ENCODE results near the gene MERTK.
A peak's percentile ranks its signal among the peaks of the same experiment; 100 is the strongest.
"Not testable (repeated sequence)": the region's sequence is repeated elsewhere in the genome, so short reads cannot be mapped to it uniquely, and the experiment has no call there.

MERTK gene

DNA sequence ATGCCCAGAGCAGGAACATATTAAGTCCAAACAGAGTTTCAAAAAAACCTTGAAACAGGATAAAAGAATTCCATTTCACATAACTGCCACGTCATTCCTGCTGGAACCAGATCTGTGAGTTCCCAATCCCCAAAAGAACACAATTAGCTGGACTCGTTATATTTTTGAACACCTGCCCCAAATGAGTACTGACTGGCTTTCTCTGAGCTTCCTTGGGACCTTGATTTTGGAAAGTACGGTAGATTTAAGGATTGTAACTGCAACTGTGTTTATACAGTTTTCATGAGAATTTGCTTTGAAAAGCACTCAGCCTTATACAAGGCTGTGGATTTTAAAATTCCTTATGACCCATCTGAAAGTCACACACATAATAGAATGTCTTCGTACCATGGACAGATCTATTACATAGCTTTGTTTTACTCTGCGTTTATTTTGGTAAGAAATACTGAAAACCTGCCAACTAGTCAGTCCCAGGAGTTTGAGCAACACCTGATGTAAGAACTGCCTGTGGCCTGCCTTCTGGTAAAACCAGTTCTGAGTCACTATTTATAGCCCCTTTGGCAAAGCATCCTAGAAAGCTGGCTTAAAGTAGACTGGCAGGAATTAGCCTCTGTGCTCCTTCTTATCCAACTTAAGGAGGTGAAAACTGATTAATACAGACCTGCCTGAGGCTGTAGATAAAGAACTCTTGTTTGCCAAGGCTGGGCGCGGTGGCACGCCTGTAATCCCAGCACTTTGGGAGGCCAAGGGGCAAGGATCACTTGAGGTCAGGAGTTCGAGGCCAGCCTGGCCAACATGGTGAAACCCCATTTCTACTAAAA lies 48.1 kb downstream of the MERTK start:
- peak in 1 of 2 experiments; percentile 63 for DNase-seq

DNA sequence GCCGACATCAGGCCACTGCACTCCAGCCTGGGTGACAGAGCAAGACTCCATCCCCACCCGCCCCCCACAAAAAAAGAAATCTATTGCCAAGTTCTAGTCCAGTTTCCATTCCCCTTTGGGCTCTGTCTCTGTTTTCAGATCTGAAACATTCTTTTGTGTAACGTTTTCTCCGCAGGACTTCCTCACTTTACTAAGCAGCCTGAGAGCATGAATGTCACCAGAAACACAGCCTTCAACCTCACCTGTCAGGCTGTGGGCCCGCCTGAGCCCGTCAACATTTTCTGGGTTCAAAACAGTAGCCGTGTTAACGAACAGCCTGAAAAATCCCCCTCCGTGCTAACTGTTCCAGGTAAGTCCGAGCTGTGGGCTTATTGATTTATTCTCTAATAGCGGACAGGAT lies 48.8 kb downstream of the MERTK start:
- no peak for DNase-seq

DNA sequence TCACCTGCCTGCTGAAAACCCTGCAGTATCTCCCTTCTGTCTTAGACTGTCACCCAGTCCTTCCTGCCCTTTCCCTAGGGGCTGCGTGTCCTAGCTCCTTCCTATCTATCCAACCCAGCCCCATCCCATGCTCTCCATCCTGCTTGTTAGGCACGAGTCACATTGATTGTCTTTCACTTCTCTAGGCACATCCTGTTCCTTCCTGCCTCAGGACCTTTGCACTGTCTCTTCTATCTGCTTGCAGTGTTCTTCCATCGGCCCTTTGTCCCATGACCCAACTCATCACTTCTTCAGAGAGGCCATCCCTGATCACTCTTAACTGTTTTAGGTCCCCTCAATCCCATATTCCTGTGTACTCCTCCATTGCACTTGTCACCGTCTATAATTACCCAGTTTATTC lies 50.4 kb downstream of the MERTK start:
- DNase-seq, result no peak

DNA sequence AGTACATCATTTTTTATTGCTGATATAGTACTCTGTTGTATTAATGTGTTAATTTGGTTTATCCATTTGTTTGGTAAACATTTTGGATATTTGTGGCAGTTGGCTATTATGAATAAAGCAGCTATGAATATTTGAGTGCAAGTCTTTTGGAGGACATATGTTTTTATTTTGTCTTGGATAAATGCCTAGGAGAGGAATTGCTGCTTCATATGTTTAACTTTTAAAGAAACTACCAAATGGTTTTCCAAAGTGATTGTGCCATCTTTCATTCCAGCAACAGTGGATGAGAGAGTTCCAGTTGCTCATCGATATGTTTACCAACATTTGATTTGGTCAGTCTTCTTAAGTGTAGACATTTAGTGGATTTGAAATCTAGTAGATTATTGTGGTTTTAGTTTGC lies 51.8 kb downstream of the MERTK start:
- DNase-seq, result no peak

DNA sequence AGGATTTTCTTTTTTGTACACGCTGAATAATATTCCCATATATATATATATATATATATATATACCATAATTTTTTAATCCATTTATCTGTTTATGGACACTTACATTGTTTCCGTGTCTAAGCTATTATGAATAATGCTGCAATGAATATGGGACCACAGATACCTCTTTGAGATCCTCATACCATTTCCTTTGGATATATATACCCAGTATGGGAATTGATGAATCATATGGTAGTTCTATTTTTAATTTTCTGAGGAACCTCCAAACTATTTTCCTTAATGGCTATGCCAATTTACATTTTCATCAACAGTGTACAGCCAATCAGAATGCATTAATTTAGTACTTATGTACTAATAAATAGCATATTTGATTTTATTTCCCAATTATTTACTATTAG lies 53.1 kb downstream of the MERTK start:
- no peak for DNase-seq

DNA sequence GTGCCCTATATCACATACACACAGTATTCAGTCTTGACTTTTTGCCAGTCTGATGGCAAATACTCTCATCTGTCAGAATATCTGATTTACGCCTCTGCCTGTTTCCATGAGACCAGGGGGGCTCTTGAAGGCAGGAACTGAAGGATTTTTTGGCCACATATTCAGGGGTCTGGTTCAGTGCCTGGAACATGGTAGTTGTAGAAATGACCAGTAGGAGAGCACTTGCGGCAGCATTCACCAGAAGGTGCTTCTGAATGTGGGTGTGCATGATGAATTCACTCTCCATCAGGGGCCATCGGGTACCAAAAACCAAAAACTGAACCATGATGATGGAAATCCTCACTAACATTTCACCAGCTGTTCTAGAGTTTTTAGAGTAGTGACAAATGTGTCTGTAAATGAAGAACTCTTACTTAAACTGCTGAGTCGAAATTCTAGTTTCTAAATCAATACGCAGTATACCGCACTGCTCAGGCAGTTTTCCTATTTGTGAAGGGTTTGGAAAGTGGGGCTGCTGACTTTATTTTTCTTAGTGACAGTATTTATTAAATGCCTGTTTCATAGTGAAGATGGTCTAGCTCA lies 54.6 kb downstream of the MERTK start:
- no peak for DNase-seq

DNA sequence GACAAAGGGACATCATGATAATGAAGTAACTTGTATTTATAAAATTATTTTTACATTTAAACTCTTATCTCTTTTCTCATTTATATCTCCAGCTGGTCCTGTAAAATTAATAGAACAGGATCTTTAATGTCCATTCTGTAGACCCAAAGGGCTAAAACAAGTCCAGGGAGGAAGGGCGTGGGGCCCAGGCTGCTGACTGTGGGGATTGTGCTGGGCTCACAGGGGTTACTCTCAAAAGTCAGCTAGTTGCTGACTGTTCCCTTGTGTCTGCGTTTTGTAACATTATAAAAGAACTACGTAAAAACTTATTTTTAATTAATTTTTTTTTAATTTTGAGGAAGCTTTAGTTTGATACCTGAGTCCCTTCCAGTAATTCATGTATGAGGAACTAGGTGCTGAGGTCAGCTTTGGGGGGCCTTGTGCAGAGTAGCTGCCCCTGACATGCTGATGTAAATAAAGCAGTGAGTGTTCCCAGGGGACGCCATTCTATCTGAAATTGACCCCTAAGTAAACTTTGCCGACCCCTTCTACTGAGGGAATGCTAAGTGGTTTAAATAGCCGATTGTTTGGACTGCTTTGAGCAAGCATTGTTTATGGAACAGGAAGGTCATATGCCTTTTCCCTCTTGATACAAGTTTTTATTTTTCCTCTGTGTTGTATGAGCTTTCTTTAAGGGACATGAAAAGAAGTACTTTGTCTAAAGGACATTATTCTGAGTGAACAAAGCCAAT lies 56.4 kb downstream of the MERTK start:
- DNase-seq, result no peak

DNA sequence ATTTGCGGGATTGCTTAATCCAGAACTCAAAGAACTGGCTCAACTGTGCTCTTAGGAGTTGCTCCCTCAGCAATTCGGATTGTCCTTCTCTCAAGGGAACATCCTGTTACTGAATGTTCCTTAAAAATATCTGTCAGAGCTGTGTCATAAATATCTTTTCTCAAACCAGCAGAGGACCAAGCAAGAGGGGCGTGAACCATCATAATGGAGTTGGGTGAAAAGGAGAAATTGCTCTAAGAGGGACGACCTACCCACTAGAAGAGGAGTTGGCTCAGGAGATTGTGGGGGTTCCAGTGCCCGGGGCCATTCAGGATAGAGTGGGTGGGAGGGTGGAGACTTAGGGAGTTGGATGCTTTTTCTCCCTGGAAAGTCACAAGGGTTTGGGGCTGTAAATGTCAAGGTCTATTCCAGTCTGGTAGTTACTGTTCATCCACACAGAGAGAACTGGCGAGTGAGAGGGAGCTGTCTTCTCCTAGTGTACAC lies 59.5 kb downstream of the MERTK start:
- DNase-seq, result no peak

DNA sequence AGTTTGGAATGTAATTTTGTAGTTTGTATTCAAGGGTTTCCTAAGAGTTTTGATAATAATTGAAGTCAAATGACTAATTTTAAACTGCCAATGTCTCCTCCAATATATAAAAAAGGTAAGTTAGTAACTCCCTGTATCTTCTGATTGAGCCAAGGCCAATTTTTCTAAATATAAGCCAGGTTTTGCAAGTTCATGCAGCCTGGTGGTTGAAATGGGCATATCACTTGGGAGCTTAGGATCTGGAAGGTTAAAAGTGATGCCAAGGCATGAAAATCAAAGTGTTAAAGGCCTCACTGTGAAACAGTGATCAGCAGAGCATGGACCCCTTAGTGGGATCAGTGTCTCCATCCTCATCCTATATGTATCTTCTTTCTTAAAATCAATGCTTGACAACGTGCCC lies 60.5 kb downstream of the MERTK start:
- DNase-seq, result no peak

DNA sequence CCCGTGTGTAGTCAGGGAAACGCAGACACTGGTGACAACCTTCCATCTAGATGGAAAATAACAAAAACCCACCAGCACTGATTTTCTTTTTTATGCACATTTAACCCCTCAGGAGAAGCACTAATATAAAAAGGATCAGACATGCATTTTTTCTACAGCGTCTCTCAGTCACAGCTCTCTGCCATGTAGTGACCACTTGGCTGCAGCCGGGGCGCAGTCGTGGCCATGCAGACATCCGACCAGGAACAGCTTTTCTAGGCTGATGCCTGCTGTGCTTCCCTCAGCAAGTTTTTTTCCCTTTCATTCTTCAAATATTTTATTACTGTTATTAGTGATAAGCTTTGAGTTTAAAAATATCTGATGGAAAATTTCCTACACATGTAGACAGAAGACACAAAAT lies 63.3 kb downstream of the MERTK start:
- DNase-seq, result no peak

DNA sequence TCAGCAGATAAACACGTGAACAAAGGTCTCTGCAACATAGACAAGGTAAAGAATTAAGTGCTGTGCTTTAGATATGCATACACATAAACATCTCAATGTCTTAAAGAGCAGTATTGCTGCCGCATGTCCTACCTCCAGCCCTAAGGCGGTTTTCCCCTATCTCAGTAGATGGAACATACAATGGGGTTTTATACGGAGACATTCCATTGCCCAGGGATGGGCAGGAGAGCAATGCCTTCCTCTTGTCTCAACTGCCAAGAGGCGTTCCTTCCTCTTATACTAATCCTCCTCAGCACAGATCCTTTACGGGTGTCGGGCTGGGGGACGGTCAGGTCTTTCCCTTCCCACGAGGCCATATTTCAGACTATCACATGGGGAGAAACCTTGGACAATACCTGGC lies 64.7 kb downstream of the MERTK start:
- not testable (repeated sequence) for DNase-seq

DNA sequence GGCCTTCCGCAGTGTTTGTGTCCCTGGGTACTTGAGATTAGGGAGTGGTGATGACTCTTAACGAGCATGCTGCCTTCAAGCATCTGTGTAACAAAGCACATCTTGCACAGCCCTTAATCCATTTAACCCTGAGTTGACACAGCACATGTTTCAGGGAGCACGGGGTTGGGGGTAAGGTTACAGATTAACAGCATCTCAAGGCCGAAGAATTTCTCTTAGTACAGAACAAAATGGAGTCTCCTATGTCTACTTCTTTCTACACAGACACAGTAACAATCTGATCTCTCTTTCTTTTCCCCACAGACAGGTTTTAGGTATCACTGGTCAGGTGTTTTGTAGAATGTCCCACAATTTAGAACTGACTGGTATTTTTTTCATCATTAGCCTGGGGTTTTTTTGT lies 65.1 kb downstream of the MERTK start:
- not testable (repeated sequence) for DNase-seq

DNA sequence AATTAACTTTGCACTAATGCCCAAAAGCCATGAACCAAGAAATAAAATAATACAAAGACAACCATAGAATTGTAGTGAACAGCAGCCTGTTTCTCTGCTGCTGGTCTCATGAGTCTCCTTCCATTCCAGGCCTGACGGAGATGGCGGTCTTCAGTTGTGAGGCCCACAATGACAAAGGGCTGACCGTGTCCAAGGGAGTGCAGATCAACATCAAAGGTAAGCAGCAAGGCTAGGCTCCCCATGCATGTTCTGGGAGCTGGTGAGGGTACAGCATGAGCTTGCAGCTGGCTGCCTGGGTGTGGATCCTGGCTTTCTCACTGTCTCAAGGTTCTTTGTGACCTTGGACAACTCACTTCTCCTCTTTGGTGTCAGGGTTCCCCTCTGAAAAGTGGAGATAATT lies 66.7 kb downstream of the MERTK start:
- DNase-seq, result no peak

DNA sequence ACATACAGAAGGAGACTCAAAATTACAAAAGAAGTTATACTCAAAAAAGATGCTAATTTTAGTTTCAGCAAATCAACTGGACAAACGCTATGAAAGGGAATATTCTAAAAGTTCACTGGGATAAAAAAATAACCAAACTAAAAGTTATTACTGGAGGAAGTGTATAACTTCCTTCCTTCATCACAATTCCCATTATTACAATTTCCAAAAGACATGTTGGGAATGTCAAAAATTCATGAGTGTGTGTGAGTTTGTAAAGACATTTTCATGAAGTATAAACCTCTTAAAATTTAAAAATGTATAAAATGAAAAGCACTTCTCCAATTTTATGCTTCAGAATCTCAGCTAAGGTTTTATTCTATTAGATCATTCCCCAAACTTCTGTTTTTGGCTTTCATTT lies 67.8 kb downstream of the MERTK start:
- no peak for DNase-seq

DNA sequence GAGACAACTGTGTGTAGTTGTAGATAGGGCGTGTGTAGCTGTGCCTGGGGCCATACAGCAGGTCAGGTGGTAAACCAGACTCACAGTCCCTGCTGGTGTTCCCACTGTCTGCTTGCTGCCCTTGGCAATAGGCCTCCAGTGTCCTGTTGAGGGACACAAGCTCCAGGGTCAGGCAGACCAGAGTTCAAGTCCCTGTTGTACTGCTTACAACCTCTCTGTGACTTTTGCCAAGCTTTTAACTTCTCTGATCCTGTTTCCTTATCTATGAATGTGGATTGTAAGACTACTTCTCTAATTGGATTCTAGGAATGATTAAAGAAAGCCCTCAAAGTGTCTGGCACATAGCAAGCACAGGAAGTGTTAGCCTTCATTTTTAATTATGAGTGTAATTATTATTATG lies 68.6 kb downstream of the MERTK start:
- DNase-seq, result no peak

DNA sequence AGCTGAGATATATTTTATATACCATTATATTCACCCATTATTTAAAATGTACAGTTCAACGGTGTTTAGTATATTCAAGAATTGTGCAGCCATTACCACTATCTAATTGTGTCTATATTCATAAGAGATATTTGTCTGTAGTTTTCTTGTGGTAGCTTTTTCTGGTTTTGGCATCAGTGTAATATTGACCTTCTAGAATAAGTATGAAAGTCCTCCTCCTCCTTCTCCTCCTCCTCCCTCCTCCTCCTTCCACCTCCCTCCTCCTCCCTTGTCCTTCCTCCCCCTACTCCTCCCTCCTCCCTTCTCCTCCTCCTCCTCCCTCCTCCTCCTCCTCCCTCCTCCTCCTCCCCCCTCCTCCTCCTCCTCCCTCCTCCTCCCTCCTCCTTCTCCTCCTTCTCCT lies 72.0 kb downstream of the MERTK start:
- no peak for DNase-seq

DNA sequence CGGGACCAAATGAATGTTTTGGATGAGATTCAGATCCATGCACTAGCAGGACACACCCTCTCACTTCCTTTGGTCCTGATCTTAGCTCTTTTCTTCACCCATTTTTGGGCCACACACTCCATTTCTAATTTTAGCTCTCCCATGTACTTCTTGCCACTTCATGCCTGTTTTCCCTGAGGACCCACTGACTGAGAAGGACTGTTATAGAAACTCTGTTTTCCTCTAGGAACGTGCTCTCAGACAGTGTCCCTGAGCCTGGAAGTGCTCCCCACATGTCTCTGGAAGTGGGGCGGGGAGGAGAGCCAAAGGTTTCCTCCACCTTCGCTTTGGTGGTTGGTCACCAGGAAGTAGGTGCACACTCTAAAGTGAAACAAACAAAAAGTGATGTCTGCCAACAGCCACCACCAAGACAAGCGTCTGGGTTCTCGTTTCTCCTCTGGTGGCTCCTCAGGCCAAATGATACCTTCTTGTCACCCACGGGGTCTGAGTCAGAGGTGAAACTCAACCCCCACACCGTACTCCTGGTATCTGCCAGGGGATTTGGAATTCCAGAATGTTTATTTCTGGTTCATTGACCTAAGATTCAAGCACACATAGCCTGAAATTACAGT lies 74.7 kb downstream of the MERTK start:
- no peak for DNase-seq

DNA sequence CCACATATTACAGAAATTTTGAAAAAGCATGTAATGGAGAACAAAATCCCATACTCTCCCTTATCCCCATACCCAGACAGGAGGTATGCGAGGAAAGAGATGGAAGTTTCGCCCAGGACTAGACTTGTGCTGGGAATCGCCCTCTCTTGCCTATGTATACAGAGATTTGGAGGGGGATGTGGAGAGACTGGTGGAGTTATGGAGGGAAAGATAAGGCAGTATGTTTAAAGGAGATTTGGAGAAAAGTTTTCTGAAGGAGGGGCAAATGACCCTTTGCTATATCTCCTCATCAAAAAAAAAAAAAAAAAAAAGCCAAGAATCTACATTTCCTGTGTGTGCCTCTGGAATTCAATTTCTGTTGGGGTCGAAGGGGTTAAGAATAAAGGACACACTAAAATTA lies 75.3 kb downstream of the MERTK start:
- no peak for DNase-seq

DNA sequence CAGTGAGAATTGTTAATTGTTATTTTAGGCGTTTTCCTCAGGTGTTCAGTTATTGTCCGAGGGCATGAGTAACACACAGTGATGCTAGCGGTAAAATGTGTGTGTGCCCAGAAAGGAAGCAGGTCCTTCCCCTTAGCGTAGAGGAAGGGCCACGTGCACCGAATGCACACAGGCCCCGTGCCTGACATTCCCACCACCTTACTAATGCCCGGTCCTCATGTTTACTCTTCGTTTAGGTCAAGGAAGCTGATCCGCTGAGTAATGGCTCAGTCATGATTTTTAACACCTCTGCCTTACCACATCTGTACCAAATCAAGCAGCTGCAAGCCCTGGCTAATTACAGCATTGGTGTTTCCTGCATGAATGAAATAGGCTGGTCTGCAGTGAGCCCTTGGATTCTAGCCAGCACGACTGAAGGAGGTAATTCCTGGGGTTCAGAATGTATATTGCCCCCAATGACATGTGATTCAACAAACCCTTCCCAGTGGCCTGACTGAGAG lies 76.7 kb downstream of the MERTK start:
- DNase-seq, result no peak

DNA sequence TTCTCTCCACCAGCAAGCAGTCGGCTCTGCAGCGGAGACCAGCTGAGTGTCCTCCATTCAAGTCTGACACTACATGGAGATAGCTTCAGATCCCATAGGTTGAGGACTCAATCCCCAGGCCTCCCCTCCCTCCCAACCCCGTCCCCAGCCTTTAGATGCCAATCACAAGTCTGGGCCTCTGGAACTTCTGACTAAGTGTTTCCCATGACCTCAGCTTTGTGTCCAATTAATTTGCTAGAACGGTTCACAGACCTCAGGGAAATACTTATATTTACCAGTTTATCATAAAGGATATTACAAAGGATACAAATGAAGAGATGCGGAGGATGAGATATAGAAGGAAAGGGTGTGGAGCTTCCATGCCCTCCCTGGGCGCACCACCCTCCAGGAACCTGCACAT lies 77.4 kb downstream of the MERTK start:
- no peak for DNase-seq

DNA sequence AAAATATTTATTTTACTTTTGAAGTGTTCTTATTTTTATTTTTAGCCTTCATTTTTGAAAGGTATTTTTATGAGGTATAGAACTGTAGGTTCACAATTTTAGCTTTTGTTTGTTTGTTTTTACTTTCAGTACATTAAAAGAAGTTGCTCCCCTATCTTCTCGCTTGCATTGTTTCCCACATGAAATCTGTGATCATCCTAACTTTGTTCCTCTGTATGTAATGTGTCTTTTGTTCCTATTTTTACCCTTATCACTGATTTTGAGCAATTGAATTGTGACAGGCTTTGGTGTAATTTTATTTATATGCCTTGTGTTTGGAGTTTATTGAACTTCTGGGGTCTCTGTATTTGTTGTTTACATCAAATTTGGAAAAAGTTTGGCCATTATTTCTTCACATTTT lies 78.8 kb downstream of the MERTK start:
- DNase-seq, result no peak

DNA sequence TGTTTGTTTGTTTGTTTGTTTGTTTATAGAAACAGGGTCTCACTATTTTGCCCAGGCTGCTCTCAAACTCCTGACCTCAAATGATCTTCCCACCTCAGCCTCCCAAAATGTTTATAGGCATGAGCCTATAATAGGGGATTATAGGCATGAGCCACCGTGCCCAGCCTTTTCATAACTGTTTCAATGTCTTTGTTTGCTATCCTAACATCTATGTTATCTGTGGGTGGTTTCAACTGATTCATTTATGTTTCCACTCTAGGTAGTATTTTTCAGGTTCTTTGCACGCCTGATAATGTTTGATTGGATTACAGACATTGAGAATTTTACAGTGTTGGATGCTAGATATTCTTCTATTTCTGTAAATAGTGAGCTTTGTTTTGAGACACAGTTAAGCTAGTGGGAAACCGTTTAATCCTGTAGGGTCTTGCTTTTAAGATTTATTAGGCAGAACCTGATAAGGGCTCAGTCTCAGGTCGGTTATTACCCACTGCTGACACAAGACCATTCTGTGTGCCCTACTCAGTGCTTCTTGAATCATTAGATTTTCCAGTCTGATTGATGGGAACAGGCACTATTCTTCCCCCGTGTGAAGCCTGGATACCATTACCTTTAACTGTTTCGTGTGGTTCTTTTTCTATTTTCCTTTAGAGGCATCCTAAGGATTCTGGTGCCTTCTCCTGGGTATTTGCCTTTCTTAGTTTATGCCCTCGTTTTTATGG lies 80.2 kb downstream of the MERTK start:
- DNase-seq, result no peak

DNA sequence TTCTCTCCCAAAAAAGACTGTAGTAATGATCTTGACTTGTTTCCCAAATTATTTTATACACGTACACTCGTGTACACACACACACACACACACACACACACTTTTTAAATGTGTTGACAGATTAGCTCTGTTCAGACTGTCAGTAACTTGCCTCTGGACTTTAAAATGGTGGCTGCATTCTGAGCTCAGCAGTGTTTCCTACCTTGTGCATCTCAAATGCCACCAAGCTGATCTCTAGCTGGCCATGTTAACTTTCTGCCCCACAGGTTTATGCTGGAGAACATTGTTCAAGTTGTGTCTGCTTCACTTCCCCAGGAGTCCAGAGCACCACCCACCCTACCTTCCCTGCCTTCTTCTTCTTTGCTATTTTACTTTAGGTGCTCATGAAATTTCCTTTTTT lies 83.3 kb downstream of the MERTK start:
- DNase-seq, result no peak

All from NCI-H446 (cell line).